ENCODE results near the gene DMC1.

DNA sequence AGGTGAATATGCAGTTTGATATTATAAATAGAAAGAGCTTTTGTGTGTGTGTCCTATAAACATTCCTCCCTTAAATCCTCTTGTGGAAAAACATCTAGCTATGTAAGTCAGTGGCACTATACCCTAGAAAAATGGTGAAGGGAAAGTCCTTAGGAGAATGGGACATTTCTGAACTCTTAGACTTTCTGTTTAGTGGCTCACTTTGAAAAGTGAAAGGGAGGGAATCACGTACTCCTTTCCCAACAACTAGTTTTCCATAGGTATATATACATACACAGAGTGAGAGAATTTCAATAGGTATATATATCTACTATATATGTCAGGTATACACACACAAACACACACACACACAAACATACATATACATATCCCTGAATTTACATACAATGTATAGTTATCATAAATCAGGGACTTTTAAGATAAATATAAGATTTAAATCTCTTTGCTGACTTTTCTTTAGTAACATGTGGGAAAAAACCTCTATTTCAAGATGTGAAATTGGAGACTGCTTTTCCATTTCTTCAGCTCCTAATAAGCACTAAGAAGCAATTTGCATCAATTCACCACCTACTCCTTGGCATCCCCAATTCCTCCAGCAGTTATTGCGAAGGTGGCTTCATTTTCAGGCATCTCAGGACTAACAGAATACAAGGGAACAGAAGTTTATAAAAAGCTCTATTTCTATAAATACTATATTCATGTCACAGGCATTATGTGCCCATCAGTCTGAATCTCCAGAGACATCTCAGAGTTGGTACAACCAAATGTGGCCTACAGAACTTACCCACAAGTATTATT, 50.3 kb downstream of the DMC1 start:
- no peak for TF ChIP-seq EZH2phosphoT487 (IDR thresholded peaks at IDR 0.05; ENCODE audit: low read length)
- TF ChIP-seq, protein P1, sequence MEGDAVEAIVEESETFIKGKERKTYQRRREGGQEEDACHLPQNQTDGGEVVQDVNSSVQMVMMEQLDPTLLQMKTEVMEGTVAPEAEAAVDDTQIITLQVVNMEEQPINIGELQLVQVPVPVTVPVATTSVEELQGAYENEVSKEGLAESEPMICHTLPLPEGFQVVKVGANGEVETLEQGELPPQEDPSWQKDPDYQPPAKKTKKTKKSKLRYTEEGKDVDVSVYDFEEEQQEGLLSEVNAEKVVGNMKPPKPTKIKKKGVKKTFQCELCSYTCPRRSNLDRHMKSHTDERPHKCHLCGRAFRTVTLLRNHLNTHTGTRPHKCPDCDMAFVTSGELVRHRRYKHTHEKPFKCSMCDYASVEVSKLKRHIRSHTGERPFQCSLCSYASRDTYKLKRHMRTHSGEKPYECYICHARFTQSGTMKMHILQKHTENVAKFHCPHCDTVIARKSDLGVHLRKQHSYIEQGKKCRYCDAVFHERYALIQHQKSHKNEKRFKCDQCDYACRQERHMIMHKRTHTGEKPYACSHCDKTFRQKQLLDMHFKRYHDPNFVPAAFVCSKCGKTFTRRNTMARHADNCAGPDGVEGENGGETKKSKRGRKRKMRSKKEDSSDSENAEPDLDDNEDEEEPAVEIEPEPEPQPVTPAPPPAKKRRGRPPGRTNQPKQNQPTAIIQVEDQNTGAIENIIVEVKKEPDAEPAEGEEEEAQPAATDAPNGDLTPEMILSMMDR (IDR thresholded peaks at IDR 0.05; ENCODE audit: low read length), result no peak
- no peak for TF ChIP-seq EZH2 (optimal IDR thresholded peaks at IDR 0.05; ENCODE audit: low read depth, low read length)
